ENCODE results near the gene NBDY.

GRCh38 chrX:56791456-56791855 is 62.4 kb downstream of the NBDY start:
- TF ChIP-seq CTCF (IDR thresholded peaks at IDR 0.05; ENCODE audit: low read depth, low read length, missing input control) (no peak), SP1 (IDR thresholded peaks at IDR 0.05) (no peak), REST (IDR thresholded peaks at IDR 0.05) (no peak), ATF3 (IDR thresholded peaks at IDR 0.05) (no peak), RAD21 (IDR thresholded peaks at IDR 0.05) (no peak), MAX (IDR thresholded peaks at IDR 0.05) (no peak), HNF4G (IDR thresholded peaks at IDR 0.05) (no peak), FOXA1 (IDR thresholded peaks at IDR 0.05) (no peak), TAF1 (conservative IDR thresholded peaks at IDR 0.05) (no peak), EGR1 (IDR thresholded peaks at IDR 0.05; ENCODE audit: low read depth in 2 of 2) (no peak), GABPA (IDR thresholded peaks at IDR 0.05 in 1 of 2, conservative IDR thresholded peaks at IDR 0.05 in 1 of 2) (no peak)
